PC-3 (cell line): Measurements from ENCODE around the gene FPR1. TPM values are rescaled to one million over a fixed set of nuclear protein-coding genes. Genes with fewer than 3 reads are reported as not detected.

Experiments
- ATAC-seq: fragments of 200-7000 bp; cut with Tn5 transposase; 2 replicates; pipeline ENCODE4 v1.9.1; 2020; ENCODE audit warnings: mild to moderate bottlenecking, moderate library complexity
- BruUV-seq: library from RNA; stranded (reverse); fragments of 400-500 nt; replicated peaks from 2 replicates; lab custom pipeline; 2021; lab: Mats Ljungman, UMichigan
- CTCF ChIA-PET: fragments of 300-600 bp; sonication (Branson Sonifier 250); formaldehyde crosslinking; loops from one replicate; lab custom pipeline; 2022; ENCODE audit warnings: antibody characterized with exemption; lab: Charles Lee
- POLR2A ChIA-PET: fragments of 300-600 bp; sonication (Branson Sonifier 250); formaldehyde crosslinking; loops from one replicate; lab custom pipeline; 2022; ENCODE audit warnings: antibody characterized with exemption; ENCODE audit not compliant: unreplicated experiment; lab: Charles Lee
- DNase-seq: peaks from one replicate; pipeline ENCODE4 v3.0.0-alpha.2; 2015
- H2AFZ ChIP-seq: fragments of 300-600 bp; sonication (generic); 2 replicates; pipeline ENCODE4 v1.6.0; 2016; ENCODE audit warnings: antibody characterized with exemption, low read length
- H3F3A ChIP-seq: fragments of 300-600 bp; sonication (generic); one replicate; pipeline ENCODE4 v1.6.0; 2017; ENCODE audit warnings: antibody characterized with exemption, low read length, control low read depth, mild to moderate bottlenecking; ENCODE audit not compliant: unreplicated experiment
- H3K27ac ChIP-seq: fragments of 300-600 bp; sonication (generic); 2 replicates; pipeline ENCODE4 v1.5.1; 2016; ENCODE audit warnings: mild to moderate bottlenecking, low read length
- H3K27me3 ChIP-seq: fragments of 300-600 bp; sonication (generic); 2 replicates; pipeline ENCODE4 v1.6.1; 2016; ENCODE audit warnings: low read length, mixed read lengths
- H3K36me3 ChIP-seq: fragments of 300-600 bp; sonication (generic); 2 replicates; pipeline ENCODE4 v1.6.1; 2016; ENCODE audit warnings: low read depth, mixed run types, low read length, mixed read lengths
- H3K4me1 ChIP-seq: fragments of 300-600 bp; sonication (generic); 2 replicates; pipeline ENCODE4 v1.5.1; 2016; ENCODE audit warnings: low read length; ENCODE audit not compliant: insufficient read depth
- H3K4me2 ChIP-seq: fragments of 300-600 bp; sonication (generic); 2 replicates; pipeline ENCODE4 v1.6.0; 2016; ENCODE audit warnings: low read length
- H3K4me3 ChIP-seq: fragments of 300-600 bp; sonication (generic); 2 replicates; pipeline ENCODE4 v1.5.1; 2016; ENCODE audit warnings: mild to moderate bottlenecking, low read length, mixed read lengths
- H3K79me2 ChIP-seq: fragments of 300-600 bp; sonication (generic); 2 replicates; pipeline ENCODE4 v1.6.1; 2017; ENCODE audit warnings: low read length, mixed read lengths
- H3K9ac ChIP-seq: fragments of 300-600 bp; sonication (generic); 2 replicates; pipeline ENCODE4 v1.6.0; 2016; ENCODE audit warnings: mild to moderate bottlenecking, low read length
- H3K9me2 ChIP-seq: fragments of 300-600 bp; sonication (generic); replicated peaks from 2 replicates; pipeline ENCODE4 v1.6.1; 2016; ENCODE audit warnings: mixed run types, low read length, mixed read lengths
- H3K9me3 ChIP-seq: fragments of 300-600 bp; sonication (generic); 2 replicates; pipeline ENCODE4 v1.6.1; 2016; ENCODE audit warnings: low read length, mixed read lengths
- H4K20me1 ChIP-seq: fragments of 300-600 bp; sonication (generic); 2 replicates; pipeline ENCODE4 v1.6.1; 2016; ENCODE audit warnings: low read length, mixed read lengths
- EZH2 ChIP-seq: fragments of 300-600 bp; sonication (generic); IDR thresholded peaks from one replicate; pipeline ENCODE4 v1.6.1; 2017; ENCODE audit warnings: antibody characterized with exemption, mild to moderate bottlenecking, low read length; ENCODE audit not compliant: unreplicated experiment
- EZH2phosphoT487 ChIP-seq: fragments of 300-600 bp; sonication (generic); IDR thresholded peaks from 2 replicates; pipeline ENCODE4 v1.6.1; 2018; ENCODE audit warnings: mild to moderate bottlenecking, antibody characterized with exemption, low read length, borderline replicate concordance
- intact Hi-C: fragments of 100-400 bp; cut with micrococcal nuclease; formaldehyde crosslinking; loops from 2 replicates; pipeline ENCODE4 v1.9.0; 2023
- total RNA-seq: library from RNA; depleted of rRNA; stranded (reverse); fragments of >200 nt; gene quantifications from 2 replicates; pipeline ENCODE4 v1.2.3, GENCODE V29; 2014
- TF ChIP-seq, protein P1 (sequence below): fragments of 300-600 bp; sonication (generic); conservative IDR thresholded peaks from 2 replicates; pipeline ENCODE4 v1.5.1; 2017; ENCODE audit warnings: antibody characterized with exemption, low read depth, mild to moderate bottlenecking, low read length

Gene FPR1
- total RNA-seq, 1 experiment from 2014 or later = 0.55 TPM

DNA sequence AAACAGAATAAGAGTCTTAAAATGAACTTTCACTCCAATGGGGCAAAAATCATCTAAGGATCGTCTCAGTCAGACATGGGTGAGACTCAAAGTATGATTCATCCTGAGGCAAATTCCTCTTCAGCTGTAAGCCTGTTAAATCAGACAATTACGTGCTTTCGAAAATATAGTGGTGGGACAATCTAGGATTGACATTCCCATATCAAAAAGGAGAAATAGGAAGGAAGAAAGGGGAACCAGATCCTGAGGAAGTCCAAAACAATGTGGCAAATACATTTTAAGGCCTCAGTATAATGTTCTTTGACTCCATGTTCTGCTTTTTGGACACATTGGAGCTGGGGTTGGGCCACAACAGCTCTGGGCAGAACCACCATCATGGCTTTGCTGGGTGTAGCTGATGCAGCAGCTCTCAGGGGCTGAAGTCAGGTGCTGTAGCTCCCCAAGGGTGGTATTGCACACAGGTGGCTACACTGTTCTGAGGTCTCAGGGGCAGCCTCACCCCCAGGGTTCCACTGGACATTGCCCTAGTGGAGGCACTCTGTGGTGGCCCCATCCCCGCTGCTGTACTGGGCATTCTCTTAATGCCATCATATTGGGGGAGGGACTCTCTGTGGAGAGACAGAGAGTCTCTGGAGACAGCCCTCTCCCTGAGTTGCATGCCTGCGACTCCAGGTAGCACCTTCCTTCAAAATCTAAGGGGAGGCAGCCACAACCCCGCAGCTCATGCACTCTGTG is 37.5 kb upstream of the FPR1 start:
- no peaks in the 10 kb centered on the region for H3K9me3 ChIP-seq
- no peaks in the 10 kb centered on the region for H3K27me3 ChIP-seq
- H2AFZ ChIP-seq = 0 out of 2 replicates have a peak overlapping the region, but pooled peaks have one; percentile 36
- H3F3A ChIP-seq = no peaks in the 10 kb centered on the region
- peak; percentile 37 for ATAC-seq
- H3K9ac ChIP-seq = peak overlapping the region; percentile 3; the same call in 1 of the 2 replicates
- no TSS peak for BruUV-seq
- ChIA-PET POLR2A (no interaction called here), CTCF (interaction anchor here (0.7 kb wide), 1 partner anchor 10 kb away, joined by 3 read pairs; no protein-coding TSS in a partner anchor)
- intact Hi-C loops = no loop called here
- no peaks in the 10 kb centered on the region for H4K20me1 ChIP-seq
- H3K4me2 ChIP-seq = peak overlapping the region; percentile 19; the same call in 1 of the 2 replicates
- H3K9me2 ChIP-seq = no peaks in the 10 kb centered on the region
- H3K4me1 ChIP-seq = peaks cover 29% of the 10 kb centered on the region
- peak overlapping the region; percentile 68 for H3K27ac ChIP-seq
- TF ChIP-seq EZH2 (no peak), EZH2phosphoT487 (no peak)
- TF ChIP-seq, protein P1, sequence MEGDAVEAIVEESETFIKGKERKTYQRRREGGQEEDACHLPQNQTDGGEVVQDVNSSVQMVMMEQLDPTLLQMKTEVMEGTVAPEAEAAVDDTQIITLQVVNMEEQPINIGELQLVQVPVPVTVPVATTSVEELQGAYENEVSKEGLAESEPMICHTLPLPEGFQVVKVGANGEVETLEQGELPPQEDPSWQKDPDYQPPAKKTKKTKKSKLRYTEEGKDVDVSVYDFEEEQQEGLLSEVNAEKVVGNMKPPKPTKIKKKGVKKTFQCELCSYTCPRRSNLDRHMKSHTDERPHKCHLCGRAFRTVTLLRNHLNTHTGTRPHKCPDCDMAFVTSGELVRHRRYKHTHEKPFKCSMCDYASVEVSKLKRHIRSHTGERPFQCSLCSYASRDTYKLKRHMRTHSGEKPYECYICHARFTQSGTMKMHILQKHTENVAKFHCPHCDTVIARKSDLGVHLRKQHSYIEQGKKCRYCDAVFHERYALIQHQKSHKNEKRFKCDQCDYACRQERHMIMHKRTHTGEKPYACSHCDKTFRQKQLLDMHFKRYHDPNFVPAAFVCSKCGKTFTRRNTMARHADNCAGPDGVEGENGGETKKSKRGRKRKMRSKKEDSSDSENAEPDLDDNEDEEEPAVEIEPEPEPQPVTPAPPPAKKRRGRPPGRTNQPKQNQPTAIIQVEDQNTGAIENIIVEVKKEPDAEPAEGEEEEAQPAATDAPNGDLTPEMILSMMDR = no peak
- peak; percentile 80 for DNase-seq
- H3K4me3 ChIP-seq = no peak overlapping the region
- no peaks in the 10 kb centered on the region for H3K79me2 ChIP-seq
- H3K36me3 ChIP-seq = no peaks in the 10 kb centered on the region

GRCh38 chr19:51788029-51788428 is 36.4 kb upstream of the FPR1 start:
- DNase-seq (no peak), ATAC-seq (no peak)
- Histone ChIP-seq H3K79me2 (no peaks in the 10 kb centered on the region), H2AFZ (no peak overlapping the region), H3K9ac (no peak overlapping the region), H3K9me3 (no peaks in the 10 kb centered on the region), H3K36me3 (no peaks in the 10 kb centered on the region), H3K27ac (no peak overlapping the region), H3K4me2 (no peak overlapping the region), H3K4me1 (peaks cover 37% of the 10 kb centered on the region), H3K4me3 (no peak overlapping the region), H3K27me3 (no peaks in the 10 kb centered on the region), H3F3A (no peaks in the 10 kb centered on the region), H4K20me1 (no peaks in the 10 kb centered on the region), H3K9me2 (no peaks in the 10 kb centered on the region)
- BruUV-seq = no TSS peak
- ChIA-PET CTCF (no interaction called here), POLR2A (no interaction called here)
- no peak for TF ChIP-seq EZH2phosphoT487
- TF ChIP-seq, protein P1 = no peak
- intact Hi-C loops = no loop called here
